NCI-H187 treated with DMSO at 0.1 percent for 48 hours (cell line): ENCODE results near the gene TMEM201.

ENCODE experiments used
- DNase-seq: peaks from one replicate; lab custom pipeline; 2025; lab: John Stamatoyannopoulos, UW

TMEM201 gene

DNA sequence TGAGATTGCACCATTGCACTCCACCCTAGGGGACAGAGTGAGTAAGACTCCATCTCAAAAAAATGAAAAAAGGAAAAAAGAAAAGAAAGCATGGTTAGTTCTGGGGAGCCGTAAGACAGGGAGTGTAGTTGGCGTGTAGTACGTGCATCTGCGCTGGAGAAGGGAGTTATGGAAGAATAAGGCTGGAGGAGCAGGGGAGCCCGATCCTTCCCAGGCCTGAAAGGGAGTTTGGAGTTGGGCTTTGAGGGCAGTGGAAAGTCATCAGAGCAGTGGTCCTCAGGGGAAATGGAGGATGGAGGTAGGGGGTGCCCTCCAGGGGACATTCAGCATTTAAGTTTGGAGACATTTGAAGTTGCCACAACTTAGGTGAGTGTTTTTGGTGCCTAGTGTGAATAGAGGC is 11.3 kb upstream of the TMEM201 start:
- no peak for DNase-seq

DNA sequence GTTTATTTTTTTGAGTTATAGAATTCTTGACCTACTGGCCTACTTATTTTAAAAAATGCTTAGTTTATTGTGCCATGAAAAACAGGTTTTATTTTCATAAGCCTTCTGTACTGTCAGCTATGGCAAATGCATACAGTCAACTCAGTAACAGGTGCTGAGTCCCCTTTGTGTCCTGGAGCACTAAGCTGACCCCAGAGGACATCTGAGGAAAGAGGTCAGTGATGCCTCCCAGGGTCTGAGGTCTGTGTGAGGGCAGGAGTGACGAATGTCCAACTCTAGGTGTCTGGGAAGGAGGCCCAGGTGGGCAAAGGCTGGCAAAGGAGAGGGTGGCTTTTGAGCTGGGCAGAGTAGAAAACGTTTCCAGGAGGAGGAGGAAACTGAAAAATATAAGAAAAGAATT is 7.8 kb upstream of the TMEM201 start:
- no peak for DNase-seq

DNA sequence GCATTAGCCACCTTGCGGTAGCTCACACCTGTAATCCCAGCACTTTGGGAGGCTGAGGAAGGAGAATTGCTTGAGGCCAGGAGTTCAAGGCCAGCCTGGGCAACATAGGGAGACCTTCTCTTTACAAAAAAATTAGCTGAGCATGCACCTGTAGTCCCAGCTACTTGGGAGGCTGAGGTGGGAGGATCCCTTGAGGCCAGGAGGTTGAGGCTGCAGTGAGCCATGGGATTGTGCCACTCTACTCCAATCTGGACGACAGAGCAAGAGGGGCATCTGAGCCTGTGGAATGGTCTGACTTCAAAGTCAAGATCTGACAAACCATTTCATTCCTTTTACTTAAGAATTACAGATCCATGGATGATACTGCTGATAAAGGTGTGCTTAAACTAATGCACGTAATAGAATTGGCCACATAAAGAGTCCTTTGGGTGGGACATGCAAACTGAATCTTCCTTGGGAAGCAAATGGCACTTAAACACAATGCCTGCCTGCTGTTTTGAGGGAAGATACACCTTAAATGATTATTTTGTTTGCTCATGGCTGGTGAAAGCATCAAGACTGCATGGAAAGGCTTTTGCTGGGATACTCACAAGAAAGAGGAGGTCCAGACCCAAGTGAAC is 2.5 kb upstream of the TMEM201 start:
- DNase-seq: no peak

DNA sequence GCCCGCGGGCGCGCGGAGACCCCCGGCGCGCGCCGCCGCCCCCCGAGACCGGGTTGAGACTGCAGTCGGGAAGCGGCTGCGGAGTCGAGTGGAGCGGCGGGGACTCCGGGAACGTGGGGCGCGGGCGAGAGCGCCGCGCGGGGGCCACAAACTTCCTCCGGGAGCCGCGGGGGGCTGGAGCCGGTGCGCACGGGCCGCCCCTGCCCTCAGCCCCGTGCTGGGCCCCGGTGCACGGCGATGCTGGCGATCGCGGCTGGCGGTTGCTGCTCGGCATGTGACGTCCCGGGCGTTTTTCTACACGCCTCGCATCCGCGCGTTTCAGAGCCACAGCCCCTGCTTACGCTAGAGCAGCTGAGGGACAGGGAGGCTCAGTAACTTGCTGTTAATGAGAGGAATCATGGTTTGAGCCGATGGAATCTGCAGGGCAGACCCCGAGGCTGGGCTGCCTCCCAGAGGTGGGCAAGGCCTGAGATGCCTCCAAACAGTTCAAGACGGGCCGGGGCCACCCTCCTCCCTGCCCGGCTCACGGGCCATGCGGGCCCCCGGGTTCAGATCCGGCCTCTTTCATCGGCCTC is 520 bp downstream of the TMEM201 start:
- DNase-seq: no peak

DNA sequence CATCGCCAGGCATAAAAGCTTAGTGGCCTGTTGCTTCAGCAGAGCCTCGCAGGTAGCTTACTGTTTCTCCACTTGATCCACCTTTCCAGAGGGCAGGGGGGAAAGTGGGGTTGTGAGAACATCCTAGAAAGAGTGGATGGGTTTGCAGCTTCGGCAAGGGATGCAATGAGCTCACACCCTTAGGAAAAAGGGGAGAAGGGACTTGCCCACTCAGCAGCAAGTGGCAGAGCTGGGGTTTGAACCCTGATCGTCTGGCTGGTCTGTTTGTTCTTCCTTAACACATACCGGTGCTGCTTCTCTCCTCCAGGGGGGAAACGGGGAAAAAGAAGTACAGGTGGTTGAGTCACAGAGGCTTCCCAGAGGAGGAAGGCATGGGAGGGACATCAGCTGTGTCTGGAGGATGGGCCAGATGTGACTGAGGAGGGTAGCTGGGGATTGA is 1.0 kb downstream of the TMEM201 start:
- no peak for DNase-seq

DNA sequence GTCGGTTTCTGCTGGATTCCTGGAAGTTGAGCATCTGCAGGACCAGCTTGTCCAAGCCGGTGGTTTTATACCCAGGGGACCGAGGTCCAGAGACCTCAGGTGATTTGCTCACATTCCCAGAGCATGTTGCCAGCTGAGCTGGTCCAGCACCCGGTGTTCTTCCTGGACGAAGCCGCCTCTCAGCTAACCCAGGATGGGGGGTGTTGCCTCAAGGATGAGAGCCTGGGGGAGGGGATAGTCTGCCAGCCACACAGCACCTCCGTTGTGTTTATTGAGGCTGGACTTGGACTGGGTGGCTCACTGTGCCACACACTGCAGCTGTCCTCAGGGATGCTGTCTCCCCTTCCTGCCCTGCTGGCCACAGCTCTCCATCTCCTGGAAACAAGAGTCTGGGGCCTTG is 1.5 kb downstream of the TMEM201 start:
- no peak for DNase-seq

DNA sequence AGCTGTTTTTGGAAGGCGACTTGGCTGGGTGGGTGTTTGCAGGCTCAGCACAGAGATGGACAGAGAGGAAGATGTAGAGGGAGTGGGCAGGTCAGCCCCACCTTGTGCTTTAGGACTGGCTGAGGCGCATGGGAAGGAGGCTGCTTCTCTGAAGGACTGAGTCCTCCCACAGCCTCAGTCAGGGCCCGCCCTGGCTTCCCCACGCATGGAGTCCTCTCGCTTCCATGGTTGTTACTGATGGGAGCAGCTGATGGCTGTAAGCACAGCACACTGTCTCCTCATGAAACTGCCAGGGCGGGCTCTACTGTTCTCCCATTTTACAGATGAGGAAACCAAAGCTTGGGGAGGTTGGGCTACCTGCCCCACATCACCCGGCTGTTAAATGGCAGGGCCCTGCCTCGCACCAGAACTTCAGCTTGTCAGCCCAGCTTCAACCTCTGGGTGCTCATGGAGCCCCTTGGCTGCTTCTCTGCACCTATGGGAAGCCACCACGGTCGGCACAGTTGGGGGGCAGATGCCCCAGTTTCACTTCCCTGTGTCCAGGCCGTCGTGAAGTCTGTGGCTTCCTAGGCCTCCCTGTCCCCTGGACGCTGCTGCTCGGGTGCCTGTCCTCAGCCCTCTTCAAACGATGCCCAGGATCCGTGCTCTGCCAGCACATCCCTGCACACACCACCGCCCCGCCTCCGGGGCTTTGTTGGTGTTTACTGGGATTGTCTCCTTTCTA is 2.4 kb downstream of the TMEM201 start:
- no peak for DNase-seq

DNA sequence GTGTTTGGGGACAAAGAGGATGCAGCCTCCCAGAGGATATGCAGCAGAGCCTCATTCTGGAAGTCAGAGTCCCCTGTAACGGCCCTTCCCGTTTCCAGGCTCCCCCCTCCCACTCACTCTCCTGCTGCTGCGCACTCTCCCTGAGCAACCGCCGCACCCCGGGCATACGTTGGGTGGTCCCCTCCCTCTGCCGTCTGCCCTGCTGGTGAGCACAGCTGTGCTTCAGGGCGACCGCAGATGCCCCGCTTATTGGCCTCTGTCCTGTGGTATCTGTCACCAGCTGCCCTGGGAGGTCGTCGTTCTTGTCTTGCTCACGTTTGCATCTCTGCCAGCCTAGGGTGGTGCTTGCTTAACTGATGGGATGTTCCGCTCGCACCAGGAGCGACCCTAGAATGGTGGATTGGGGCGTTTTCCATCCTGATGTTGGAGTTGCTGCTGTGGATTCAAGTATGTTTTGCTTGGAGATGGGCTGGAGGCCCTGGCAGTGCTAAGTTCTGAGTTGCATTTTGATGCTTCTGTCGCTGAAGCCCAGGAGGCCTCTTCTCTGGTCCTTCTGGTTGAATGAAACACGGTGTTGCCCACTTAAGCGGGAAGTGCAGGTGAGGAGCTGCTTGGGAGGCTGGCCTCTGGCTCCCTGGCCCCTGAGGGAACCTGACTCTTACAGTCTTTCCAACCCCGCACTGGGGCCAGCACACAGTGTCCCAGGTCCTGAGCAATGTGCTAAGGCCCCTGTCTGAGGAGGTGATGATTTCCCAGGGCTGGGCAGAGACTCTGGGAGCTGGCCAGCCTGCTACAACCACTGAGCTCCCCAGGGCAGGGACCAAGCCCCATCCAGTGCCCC is 3.2 kb downstream of the TMEM201 start:
- no peak for DNase-seq

DNA sequence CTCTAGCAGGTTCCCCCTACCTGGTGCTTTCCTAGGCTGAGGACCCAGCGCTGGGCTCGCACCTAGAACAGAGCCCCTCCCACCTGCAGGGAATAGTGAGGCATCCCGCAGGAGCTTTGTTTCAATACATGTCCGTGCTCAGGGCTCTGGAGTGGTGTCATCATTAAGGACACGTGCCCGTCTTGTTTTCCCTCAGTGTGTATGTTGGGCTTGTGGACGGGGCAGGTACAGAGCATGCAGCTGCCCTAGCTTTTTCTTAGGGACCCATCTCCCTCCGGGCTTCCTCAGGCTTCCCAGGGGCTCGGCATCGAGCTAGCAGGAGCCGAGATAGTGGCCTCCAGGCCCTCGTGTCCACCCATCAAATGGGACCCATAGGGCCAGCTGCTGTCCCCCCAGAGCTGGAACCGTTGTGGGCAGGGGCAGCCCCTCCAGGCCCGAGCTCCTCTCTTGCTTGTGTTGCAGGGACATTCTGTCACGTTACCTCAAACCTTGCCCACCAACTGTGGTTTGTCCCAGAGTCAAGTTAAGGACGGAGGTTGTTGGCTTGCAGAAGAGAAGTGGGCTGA is 3.9 kb downstream of the TMEM201 start:
- no peak for DNase-seq

DNA sequence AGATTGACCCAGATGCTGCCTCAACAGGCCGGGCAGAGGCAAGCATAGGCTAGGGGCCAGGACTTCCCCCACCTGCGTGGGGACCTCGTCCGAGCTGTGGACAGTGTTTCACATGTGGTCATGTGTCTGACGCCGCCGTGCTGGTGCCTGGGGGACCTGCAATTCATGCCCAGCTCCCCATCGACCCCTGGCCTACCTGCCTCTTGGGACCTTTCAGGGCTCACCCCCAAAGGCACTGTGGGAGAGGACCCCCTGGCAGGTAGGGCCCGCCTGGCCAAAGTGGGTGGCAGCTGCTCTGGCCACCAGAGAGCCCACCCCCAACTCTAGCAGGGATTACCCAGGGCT is 4.4 kb downstream of the TMEM201 start:
- DNase-seq: no peak

DNA sequence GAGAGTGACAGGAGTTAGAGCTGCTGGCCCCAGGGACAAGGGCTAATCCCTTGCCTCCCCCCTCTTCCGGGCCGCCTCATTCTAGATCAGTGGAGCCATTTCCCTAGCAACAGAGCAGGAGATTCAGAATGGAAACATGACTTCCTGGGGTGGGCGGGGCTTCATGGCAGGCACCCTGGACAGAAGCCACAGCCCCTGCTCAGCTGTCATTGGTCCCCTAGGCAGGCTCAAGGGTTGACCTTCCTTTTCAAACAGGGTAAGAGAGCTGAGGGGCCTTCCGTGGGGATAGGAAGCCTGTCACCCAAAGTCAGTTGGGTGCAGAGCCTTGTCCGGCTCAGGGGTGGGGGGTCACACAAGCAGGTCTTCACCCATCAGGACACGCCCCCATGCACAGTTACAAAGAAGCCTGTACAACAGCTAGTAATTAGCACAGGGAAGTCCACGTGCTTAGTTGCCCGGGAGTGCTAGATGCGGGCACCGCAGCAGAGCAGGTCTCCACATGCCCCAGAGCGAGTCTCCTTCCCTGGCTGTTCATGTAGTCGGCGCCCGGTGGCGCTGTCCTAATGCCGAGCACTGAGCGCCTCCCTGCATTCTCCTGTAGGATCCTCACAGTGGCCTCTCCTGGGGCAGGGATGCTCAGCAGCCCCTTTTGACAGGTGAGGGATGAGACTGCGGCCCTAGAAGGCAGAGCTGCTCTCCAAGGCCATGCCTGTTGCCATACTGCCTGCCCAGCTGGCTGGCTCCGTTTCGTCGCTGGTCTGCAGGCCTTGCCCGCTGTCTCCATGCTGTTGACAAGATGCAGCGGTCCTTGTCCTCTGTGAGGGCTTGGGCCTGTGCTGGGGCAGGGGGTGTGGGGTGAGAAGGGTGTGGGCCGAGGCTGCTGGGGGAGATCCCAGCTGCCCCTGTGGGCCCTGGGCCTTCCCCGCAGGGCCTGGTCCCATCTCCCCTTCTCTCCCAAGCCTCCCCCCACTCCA is 5.1 kb downstream of the TMEM201 start:
- DNase-seq: peak; percentile 62

DNA sequence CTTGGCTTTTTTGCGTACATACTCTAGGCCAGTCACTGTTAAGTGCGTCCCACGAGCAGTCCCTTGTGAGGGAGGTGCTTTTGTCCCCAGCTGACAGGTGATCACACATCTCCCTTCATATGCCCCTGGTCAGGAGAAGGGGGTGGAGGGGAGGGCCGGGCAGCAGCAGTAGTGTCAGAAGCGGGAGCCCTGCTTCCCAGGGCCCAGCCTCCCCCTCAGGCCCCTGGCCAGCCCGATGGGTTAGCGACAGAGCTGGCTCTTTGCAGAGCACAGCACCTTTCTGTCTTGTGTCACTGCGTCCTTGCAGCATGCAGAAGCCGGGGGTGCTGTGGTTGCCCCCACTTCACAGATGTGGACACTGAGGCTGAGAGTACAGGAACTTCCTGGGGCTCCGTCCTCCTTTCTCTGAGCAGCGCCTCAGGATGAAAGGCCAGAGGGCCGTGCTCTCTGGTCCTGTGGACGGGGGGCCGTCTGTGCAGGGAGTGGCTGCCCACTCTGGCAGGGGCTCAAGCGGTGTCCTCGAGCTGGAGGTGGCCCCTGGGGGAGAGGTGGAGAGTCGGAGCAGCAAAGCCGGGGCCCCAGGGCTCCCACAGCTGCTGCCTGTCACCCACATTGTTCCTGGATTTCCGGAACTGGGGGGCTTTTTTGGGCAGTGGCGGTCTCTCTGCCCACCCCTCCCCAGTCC is 5.9 kb downstream of the TMEM201 start:
- DNase-seq: no peak

DNA sequence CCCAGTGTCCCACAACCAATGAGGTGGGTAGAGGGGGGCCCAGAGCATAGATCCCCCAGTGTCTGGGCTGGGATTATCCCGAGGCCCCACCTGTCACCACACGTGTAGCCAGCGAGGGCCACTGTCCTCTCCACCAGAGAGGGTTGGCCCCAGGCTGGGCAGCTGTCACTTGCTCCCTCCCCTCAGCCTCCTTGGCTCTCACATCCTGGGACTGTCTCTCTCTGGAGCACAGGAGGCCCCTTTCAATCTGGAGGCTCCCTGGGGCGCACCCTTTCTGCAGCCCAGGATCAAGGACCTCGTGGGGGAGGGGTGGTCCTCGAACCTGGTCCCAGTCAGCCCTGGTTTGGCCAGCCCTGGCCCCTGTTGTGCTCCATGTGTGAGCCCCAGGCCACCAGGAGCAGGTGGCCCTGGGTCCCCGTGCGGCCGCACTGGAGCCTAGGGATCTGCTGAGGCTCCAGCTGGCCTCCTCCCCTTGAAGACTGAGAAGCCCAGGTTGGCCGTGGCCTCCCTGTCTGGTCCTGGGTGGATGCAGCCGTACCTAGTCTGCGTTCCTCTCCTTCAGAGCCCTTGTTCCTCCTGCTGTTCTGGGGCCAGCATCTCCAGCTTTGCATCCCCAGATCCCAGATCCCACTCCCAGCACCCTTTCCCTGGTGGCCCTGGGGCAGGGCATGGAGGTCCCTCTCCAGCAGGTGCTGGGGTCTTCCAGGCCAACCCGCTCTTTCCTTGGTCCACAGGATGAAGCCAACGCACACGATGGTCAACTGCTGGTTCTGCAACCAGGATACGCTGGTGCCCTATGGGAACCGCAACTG is 6.7 kb downstream of the TMEM201 start:
- no peak for DNase-seq

DNA sequence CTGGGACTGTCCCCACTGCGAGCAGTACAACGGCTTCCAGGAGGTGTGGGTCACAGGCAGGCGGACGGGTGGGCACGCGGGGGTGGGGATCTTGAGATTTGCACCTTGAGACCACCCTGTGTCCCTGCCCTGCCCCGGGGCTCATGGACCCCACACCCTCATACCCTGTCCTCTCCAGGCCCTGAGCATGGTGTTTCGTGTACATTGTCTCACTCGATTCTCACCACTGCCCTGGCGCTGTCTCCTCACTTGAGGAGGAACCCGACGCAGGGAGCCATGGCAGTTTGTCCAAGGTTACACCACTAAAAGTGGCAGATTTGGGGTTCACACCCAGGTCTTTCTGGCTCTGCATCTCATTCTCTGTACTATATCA is 7.2 kb downstream of the TMEM201 start:
- DNase-seq: no peak

DNA sequence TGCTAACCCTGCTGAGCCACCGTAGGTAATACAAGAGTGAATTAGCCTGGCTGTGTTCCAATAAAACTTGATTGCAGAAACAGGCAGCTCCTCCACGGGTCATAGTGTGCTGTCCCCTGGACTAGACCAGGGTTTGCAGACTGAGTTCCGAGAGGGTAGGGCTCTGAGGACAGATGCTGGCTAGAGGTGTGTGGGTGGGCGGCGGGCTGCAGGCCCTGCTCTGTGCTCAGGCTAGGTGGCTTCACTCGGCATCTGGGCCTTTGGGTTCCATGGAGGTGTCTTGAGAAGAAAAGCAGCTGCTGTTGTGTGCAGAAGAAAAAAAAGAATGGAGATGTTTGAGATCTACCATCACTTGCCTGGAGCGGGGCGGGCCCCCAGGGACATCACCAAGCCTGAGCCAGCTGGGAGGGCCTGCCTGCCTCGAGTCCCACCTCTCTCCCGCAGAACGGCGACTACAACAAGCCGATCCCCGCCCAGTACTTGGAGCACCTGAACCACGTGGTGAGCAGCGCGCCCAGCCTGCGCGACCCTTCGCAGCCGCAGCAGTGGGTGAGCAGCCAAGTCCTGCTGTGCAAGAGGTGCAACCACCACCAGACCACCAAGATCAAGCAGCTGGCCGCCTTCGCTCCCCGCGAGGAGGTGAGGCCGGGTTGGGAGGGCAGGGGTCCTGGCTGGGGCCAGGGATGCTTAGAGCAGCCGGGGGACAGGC is 7.9 kb downstream of the TMEM201 start:
- no peak for DNase-seq

DNA sequence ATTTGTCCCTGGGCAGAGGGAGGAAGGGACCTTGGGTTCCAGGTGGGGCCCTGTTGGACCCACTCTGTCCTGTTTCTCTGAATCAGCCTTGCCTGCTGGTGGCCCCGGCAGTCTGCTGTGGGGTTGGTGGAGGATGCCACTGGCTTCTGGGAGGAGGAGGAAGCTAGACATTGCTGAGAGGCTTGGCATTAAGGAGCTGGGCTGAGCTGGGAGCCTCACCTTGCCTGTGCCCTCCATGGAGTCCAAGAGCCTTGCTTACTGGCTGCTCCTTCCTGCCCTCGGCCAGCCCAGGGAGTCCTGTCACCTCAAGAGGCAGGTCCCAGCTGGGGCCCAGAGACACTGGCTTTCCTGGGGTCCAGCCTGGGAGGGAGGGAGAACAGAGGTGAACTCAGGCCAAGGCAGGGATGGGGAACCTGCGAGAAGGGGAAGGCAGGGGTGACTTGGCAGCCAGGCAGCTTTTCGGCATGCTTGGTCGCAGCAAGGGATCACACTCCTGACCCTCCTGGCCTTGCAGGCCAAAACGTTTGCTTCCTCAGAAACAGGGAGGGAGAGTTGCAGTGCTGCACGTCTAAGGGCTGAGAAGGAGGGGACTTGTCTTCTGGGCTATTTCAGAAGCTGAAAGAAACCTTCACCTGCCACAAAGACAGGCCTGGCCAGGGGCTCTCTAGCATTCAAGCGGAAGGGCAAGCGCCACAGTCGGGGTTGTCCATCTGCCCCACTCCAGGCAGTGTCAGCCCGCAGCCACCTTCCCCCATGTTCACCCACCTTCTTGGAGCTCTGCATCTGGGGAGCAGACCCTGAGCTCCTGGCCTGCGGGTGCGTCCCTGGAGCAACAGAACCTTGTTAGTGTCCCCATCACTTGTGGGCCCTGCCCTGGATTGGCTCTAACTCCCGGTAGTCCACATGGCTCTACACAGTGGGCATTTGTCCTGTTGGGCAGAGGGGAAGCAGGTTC is 8.9 kb downstream of the TMEM201 start:
- DNase-seq: no peak

DNA sequence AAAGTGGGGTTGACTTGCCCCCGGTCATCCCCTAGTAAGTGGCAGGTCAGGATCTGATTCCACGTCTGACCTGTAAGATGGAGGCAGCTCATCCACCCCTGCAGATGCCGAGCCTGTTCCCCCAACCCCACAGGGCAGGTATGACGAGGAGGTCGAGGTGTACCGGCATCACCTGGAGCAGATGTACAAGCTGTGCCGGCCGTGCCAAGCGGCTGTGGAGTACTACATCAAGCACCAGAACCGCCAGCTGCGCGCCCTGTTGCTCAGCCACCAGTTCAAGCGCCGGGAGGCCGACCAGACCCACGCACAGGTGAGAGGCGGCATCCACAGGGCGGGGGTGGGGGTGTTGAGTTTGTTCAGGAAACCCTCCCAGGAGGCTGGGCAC is 9.6 kb downstream of the TMEM201 start:
- DNase-seq: no peak

DNA sequence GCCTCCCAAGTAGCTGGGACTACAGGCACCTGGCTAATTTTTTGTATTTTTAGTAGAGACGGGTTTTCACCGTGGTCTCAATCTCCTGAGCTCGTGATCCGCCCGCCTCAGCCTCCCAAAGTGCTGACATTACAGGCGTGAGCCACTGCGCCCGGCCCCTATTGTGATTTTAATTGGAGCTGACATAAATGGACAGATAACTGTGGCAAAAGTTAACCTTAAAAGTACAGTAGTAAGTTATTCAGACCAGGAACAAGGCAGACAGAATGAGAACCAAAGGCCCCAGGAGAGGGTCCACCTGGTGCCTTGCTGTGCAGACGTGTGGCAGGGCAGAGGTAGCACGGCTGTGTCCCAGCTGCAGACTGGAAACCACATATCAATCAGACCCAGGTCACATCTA is 11.0 kb downstream of the TMEM201 start:
- DNase-seq: no peak
